Transverse colon (tissue), 3 donors: ENCODE measurements around the gene LCLAT1.

Source experiments
- CTCF ChIP-seq, 5 experiments: fragments of 200-600 bp in 3 of 5; fragments of 450-650 bp in 2 of 5; sonication (generic) in 3 of 5; IDR thresholded peaks; 1 replicate in 2 of 5; 2 replicates in 3 of 5; pipeline ENCODE4 v1.5.1; 2016 to 2017; ENCODE audit warnings: antibody characterized with exemption in 5 of 5, inconsistent platforms in 3 of 5, mild to moderate bottlenecking in 2 of 5, moderate library complexity in 1 of 5
- EP300 ChIP-seq: sonication (generic); formaldehyde crosslinking; IDR thresholded peaks from one replicate; pipeline ENCODE4 v1.6.1; 2017; ENCODE audit warnings: antibody characterized with exemption, low read depth
- POLR2A ChIP-seq: fragments of 450-650 bp; IDR thresholded peaks from one replicate; pipeline ENCODE4 v1.6.1; 2016; ENCODE audit warnings: antibody characterized with exemption, mild to moderate bottlenecking, moderate library complexity

DNA sequence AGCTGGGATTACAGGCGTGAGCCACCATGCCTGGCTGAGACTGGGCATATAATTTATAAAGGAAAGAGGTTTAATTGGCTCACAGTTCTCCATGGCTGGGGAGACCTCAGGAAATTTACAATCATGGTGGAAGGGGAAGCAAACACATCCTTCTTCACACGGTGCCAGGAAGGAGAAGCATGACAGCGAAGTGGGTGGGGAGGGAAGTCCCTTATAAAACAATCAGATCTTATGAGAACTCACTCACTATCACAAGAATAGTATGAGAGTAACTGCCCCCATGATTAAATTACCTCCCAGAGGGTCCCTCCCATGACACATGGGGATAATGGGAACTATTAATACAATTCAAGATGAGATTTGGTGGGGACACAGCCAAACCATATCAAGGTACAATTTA is 7.8 kb upstream of the LCLAT1 start:
- no peak for TF ChIP-seq EP300
- no peak for TF ChIP-seq POLR2A
- no peak for TF ChIP-seq CTCF (IDR thresholded peaks at IDR 0.05)
